Thyroid gland (tissue), 4 donors: ENCODE results near the gene PGAP3. TPM values are rescaled to one million over a fixed set of nuclear protein-coding genes. Genes with fewer than 3 reads are reported as not detected.

Experiments used
- DNase-seq, 2 donors: peaks; one replicate each; pipeline ENCODE4 v3.0.0-alpha.2; 2019
- H3K27ac ChIP-seq, 3 donors: fragments of 200-600 bp; sonication (generic); 1 replicate in 2 of 3; 2 replicates in 1 of 3; pipeline ENCODE4 v1.5.1; 2016 to 2019; ENCODE audit warnings: mild to moderate bottlenecking in 1 of 3, moderate library complexity in 1 of 3
- H3K27me3 ChIP-seq: fragments of 200-600 bp; sonication (generic); one replicate; pipeline ENCODE4 v1.5.1; 2019
- H3K36me3 ChIP-seq, 2 donors: fragments of 200-600 bp; sonication (generic); one replicate each; pipeline ENCODE4 v1.5.1; 2016 to 2019
- H3K4me1 ChIP-seq, 2 donors: fragments of 200-600 bp; sonication (generic); one replicate each; pipeline ENCODE4 v1.5.1; 2017 to 2019
- H3K4me3 ChIP-seq, 3 donors: fragments of 200-600 bp; sonication (generic); replicated peaks in 1 of 3; 1 replicate in 2 of 3; 2 replicates in 1 of 3; pipeline ENCODE4 v1.5.1; 2016; ENCODE audit warnings: mild to moderate bottlenecking in 1 of 3
- H3K9me3 ChIP-seq: fragments of 200-600 bp; sonication (generic); one replicate; pipeline ENCODE4 v1.5.1; 2017
- POLR2A ChIP-seq, 2 donors: fragments of 450-650 bp; IDR thresholded peaks; one replicate each; pipeline ENCODE4 v1.6.1; 2017; ENCODE audit warnings: antibody characterized with exemption in 2 of 2, mild to moderate bottlenecking in 2 of 2, moderate library complexity in 1 of 2
- WGBS, 2 donors: methylation state at CpG; one replicate each; pipeline ENCODE4 v1.1.5; 2017; 5-methylcytosine and 5-hydroxymethylcytosine counted together
- intact Hi-C: fragments of 100-400 bp; cut with DNase I; formaldehyde crosslinking; loops from one replicate; pipeline ENCODE4 v1.15.1; 2023
- total RNA-seq, 4 donors: library from RNA; depleted of rRNA; stranded (reverse); fragments of >200 nt; gene quantifications; one replicate each; pipeline ENCODE4 v1.2.3, GENCODE V29; 2016
- TF ChIP-seq, protein P1 (sequence below), 6 experiments: fragments of 200-600 bp in 3 of 6; fragments of 450-650 bp in 3 of 6; sonication (generic) in 3 of 6; IDR thresholded peaks; one replicate each; pipeline ENCODE4 v1.5.1; 2016 to 2019; ENCODE audit warnings: antibody characterized with exemption in 6 of 6, mild to moderate bottlenecking in 2 of 6, inconsistent platforms in 1 of 6, moderate library complexity in 1 of 6

The PGAP3 gene
- total RNA-seq, 4 donors from 2014 or later = 55.6 to 88.1 (median 72.7) TPM

DNA sequence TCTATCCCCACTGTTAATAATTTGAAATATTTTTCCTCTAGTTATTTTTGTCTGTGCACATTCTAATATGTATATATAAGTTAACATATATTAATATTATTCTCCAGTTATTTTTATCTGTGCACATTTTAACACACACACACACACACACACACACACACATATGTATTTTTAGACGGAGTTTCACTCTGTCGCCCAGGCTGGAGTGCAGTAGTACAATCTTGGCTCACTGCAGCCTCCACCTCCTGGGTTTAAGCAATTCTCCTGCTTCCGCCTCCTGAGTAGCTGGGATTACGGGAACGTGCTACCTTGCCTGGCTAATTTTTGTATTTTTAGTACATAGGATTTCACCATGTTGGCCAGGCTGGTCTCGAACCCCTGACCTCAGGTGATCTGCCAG lies 29.8 kb upstream of the PGAP3 start:
- H3K4me1 ChIP-seq = peaks cover 3 to 13% of the 10 kb centered on the region in 2 donors
- no peaks in the 10 kb centered on the region for H3K27me3 ChIP-seq
- no peaks in the 10 kb centered on the region for H3K9me3 ChIP-seq
- no peak for DNase-seq
- H3K27ac ChIP-seq = no peak overlapping the region
- intact Hi-C loops = no loop called here
- 82 to 89% methylated on average over 6 of the region's 6 CpGs for WGBS, 2 donors
- H3K4me3 ChIP-seq = no peak overlapping the region
- peaks cover 28 to 40% of the 10 kb centered on the region in 2 donors for H3K36me3 ChIP-seq
- no peak for TF ChIP-seq POLR2A (IDR thresholded peaks at IDR 0.05)
- TF ChIP-seq, protein P1, sequence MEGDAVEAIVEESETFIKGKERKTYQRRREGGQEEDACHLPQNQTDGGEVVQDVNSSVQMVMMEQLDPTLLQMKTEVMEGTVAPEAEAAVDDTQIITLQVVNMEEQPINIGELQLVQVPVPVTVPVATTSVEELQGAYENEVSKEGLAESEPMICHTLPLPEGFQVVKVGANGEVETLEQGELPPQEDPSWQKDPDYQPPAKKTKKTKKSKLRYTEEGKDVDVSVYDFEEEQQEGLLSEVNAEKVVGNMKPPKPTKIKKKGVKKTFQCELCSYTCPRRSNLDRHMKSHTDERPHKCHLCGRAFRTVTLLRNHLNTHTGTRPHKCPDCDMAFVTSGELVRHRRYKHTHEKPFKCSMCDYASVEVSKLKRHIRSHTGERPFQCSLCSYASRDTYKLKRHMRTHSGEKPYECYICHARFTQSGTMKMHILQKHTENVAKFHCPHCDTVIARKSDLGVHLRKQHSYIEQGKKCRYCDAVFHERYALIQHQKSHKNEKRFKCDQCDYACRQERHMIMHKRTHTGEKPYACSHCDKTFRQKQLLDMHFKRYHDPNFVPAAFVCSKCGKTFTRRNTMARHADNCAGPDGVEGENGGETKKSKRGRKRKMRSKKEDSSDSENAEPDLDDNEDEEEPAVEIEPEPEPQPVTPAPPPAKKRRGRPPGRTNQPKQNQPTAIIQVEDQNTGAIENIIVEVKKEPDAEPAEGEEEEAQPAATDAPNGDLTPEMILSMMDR (IDR thresholded peaks at IDR 0.05) = no peak

DNA sequence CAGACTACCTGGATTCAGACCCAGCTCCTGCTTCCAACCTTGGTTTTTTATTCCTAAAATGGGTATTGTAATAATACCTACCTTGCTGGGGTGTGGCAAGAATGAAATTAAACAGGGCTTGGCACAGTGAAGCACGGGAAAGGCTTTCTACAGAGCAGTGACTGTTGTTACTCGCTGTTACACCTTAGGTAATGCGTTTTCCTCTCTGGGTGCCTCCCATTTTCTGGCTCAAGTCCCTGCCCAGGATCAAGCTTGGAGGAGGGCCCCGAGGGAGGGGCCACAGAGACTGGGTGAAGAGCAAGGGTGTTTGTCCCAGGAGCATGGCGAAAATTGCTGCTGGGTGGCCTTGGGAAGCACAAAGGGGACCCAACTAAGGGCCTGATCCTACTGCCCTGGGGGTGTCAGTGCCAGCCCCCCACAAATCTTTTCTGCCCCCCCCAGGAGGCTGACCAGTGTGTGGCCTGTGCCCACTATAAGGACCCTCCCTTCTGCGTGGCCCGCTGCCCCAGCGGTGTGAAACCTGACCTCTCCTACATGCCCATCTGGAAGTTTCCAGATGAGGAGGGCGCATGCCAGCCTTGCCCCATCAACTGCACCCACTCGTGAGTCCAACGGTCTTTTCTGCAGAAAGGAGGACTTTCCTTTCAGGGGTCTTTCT lies 29.2 kb upstream of the PGAP3 start:
- TF ChIP-seq, protein P1 (IDR thresholded peaks at IDR 0.05) = no peak
- TF ChIP-seq POLR2A (IDR thresholded peaks at IDR 0.05) = no peak
- Histone ChIP-seq H3K27me3 (no peaks in the 10 kb centered on the region), H3K4me3 (no peak overlapping the region), H3K27ac (peak overlapping the region; percentile 36 to 63 (median 58)), H3K9me3 (no peaks in the 10 kb centered on the region), H3K36me3 (peaks cover 33 to 44% of the 10 kb centered on the region in 2 donors), H3K4me1 (peaks cover 3 to 13% of the 10 kb centered on the region in 2 donors)
- WGBS, 2 donors = 84 to 90% methylated on average over 9 to 11 of the region's 11 CpGs
- DNase-seq = peak in 1 of 2 donors; percentile 44
- intact Hi-C loops = no loop called here

- peaks cover 38 to 48% of the 10 kb centered on the region in 2 donors for H3K36me3 ChIP-seq
These were observed 28.4 kb upstream of the PGAP3 start for GRCh38 chr17:39716073-39716818.

DNA sequence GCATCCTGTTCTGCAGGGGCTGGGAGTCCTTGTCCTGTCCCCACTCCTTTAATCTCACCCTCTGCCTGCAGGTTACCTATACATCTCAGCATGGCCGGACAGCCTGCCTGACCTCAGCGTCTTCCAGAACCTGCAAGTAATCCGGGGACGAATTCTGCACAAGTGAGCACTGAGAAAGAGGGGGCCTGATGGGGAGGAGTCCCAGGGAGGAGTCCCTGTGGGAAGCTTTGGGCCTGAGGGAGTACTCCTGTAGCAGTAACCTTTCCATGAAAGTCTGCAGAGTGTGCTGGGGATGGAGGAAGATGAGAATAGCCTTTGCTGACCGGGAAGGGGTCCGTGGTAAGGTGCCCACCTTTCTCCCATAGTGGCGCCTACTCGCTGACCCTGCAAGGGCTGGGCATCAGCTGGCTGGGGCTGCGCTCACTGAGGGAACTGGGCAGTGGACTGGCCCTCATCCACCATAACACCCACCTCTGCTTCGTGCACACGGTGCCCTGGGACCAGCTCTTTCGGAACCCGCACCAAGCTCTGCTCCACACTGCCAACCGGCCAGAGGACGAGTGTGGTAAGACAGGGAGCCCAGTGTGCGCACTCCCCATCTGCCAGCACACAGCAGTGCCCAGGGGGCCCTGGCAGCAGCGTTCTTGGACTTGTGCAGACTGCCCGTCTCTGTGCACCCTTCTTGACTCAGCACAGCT lies 27.7 kb upstream of the PGAP3 start:
- DNase-seq = no peak
- Histone ChIP-seq H3K9me3 (no peaks in the 10 kb centered on the region), H3K4me3 (no peak overlapping the region), H3K36me3 (peaks cover 38 to 48% of the 10 kb centered on the region in 2 donors), H3K27me3 (no peaks in the 10 kb centered on the region), H3K27ac (peak overlapping the region in 2 of 3 donors; percentile 58 to 63), H3K4me1 (peaks cover 7 to 13% of the 10 kb centered on the region in 2 donors)
- TF ChIP-seq POLR2A (IDR thresholded peaks at IDR 0.05) = no peak
- TF ChIP-seq, protein P1 (IDR thresholded peaks at IDR 0.05) = no peak
- 86 to 96% methylated on average over 12 to 18 of the region's 18 CpGs for WGBS, 2 donors
- intact Hi-C loops = no loop called here

More at GRCh38 chr17:39716073-39716818, 28.4 kb upstream of the PGAP3 start:
- no peak for TF ChIP-seq POLR2A (IDR thresholded peaks at IDR 0.05)
- TF ChIP-seq, protein P1 (IDR thresholded peaks at IDR 0.05) = no peak
- Histone ChIP-seq H3K4me3 (no peak overlapping the region), H3K27me3 (no peaks in the 10 kb centered on the region), H3K9me3 (no peaks in the 10 kb centered on the region), H3K27ac (peak overlapping the region; percentile 39 to 63 (median 58)), H3K4me1 (peaks cover 7 to 13% of the 10 kb centered on the region in 2 donors)
- DNase-seq = peak; percentile 63 to 81
- WGBS, 2 donors = 77 to 81% methylated on average over 14 to 15 of the region's 15 CpGs
- intact Hi-C loops = no loop called here
